Embryonic facial prominence (tissue), 1 donor: ENCODE results near the gene DMAC2L.
"Not testable (repeated sequence)": the region's sequence is repeated elsewhere in the genome, so short reads cannot be mapped to it uniquely, and the experiment has no call there.

Source experiments
- DNase-seq: peaks from one replicate; pipeline ENCODE4 v3.0.0-alpha.2; 2016; ENCODE audit errors: extremely low spot score

Gene DMAC2L

DNA sequence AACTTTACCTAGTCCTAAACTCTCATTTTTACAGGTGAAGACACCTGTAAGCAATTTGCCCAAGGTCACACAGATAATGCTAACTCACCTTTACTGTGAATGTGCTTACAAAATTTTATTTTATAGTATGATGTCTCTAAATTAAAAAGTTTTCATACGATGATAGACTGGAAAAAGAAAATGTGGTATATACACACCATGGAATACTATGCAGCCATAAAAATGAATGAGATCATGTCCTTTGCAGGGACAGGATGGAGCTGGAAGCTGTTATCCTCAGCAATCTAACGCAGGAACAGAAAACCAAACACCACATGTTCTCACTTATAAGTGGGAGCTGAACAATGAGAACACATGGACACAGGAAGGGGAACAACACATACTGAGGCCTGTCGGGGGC, 44.2 kb downstream of the DMAC2L start:
- not testable (repeated sequence) for DNase-seq

DNA sequence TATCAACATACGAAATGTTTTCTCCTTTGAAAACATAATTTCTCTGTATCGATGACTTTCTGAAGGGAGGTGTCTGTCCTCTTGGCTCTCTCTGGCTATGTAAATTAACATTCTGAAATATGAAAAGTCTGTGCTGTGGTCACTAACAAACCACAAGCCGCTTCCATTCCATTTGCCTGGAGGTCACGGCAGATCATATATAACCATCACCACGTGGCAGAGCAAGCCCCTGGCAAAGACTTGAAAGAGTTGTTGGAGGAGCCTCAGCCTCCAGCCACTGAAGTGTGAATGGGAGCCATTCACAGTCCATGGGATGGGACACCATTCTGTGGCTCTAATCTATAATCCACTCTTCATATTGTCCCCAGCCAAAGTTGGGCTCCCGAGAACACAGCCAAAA, 45.0 kb downstream of the DMAC2L start:
- DNase-seq: no peak

DNA sequence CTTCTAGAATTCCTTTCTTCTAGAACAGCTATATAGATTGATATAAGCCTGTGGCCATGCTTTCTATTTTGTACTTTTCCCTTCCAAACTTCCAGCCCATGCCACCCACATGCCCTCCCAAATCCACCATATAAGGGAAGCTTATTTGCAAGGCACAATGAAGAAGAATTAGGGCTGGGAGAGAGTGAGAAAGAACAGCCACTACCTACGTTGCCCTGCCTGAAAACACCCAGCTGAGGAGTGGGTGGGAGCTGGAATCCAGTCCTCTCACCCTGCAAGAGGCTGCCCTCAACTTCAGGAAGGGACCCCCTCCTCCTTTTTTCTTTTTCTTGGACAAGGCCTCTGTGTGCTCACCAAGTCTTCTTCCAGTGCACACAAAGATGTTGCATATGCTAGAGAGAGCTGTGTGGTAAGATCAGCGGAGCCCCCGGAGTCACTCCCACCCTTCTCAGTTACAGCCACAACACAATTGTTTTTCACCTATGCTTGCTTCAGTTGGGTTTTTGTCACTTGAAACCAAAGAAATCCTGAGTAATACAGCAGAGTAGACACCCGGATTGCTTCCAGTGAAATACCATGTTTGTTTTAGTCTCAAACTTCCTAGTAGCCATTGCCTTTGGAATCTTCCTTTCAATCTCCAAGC, 45.8 kb downstream of the DMAC2L start:
- no peak for DNase-seq

DNA sequence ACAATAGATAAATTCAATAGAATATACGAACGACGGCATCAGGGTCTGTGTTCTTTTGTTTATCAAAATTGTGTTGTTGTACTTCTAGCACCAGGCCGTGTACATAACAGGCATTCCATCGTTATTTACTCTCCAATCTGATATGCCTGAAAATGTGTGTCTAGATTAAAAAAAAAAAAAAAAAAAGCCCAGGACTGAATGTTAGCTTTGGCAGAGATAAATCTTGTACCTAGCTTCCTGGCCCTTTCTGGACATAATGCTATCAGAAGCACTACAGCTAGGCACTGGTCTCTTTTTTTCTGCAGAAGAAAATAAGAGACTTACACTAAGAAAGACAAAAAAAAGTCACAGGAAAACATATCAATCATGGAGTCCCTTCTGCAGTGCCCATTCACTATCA, 47.5 kb downstream of the DMAC2L start:
- DNase-seq: no peak

DNA sequence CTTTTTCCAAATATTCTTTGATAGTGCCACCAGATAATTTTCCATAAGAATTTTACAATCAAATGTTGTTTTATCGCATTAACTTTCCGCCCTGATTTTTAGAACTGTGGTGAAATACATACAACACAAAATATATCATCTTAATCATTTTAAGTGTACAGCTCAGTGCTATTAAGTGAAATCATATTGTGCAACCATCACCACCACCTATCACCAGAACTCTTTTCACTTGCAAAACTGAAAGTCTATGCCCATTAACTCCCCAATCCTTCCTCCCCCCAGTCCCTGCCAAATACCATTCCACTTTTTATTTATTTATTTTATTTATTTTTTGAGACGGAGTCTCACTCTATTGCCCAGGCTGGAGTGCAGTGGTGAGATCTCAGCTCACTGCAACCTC, 48.0 kb downstream of the DMAC2L start:
- DNase-seq: no peak

DNA sequence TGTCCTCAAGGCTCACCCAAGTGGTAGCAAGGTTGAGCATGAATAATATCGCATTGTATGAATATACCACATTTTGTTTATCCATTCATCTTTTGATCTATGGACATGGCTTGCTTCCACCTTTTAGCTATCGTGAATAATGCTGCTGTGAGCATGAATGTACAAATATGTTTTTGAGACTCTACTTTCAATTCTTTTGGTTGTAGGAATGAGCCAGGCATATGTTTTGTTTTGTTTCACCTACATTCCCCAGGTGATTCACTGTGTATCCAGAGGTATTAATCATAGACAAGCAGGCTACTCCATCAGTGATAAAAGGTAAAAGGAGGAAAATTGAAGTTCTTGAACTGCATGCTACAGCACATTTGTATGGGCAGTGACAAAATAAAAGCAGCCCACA, 48.7 kb downstream of the DMAC2L start:
- DNase-seq: no peak

DNA sequence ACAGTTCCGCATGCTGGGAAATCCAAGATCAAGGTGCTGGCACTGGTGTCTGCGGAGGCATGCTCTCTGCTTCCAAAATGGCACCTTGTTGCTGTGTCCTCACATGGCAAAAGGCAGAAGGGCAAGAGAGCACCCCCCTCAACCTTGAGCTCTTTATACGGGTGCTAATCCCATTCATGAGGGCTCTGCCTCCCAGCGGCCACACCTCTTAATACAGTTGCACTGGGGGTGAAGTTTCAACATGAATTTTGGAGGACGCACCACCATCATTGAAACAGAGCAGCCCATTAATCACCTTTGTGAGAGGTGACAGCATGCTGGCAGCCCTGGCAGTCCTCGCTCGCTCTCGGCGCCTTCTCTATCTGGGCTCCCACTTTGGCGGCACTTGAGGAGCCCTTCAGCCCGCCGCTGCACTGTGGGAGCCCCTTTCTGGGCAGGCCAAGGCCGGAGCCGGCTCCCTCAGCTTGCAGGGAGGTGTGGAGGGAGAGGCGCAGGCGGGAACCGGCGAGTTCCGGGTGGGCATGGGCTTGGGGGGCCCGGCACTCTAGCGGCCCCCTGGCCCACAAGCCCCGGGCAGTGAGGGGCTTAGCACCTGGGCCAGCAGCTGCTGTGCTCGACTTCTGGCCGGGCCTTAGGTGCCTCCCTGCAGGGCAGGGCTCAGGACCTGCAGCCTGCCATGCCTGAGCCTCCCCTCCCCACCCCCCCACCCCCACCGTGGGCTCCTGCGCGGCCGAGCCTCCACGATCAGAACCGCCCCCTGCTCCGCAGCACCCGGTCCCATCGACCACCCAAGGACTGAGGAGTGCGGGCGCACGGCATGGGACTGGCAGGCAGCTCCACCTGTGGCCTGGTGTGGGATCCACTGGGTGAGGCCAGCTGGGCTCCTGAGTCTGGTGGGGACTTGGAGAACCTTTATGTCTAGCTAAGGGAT, 49.6 kb downstream of the DMAC2L start:
- not testable (repeated sequence) for DNase-seq

DNA sequence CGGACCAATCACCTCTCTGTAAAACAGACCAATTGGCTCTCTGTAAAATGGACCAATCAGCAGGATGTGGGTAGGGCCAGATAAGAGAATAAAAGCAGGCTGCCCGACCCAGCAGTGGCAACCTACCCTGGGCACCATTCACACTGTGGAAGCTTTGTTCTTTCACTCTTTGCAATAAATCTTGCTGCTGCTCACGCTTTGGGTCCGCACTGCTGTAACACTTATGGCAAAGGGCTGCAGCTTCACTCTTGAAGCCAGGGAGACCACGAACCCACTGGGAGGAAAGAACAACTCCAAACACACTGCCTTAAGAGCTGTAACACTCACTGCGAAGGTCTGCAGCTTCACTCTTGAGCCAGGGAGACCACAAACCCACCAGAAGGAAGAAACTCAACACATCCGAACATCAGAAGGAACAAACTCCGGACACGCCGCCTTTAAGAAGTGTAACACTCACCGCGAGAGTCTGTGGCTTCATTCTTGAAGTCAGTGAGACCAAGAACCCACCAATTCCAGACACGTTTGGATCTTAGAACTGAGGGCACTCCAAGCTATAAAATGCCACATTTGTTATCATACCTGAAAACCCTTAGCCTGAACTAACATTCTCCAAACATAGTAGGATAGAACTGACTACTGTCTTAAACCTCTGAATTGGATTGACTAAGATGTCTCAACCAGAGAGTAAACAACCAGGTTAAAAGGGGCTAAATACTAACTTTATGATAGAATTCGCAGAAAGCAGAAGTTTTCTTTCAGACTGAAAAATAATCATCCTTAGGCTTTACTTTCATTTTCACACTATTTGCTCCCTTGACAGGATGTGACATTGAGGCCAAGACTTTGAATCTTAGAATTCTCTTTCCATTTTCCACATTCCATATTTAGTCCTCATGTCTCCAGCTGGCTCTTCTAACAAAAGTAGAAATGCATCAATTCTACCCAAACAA, 50.9 kb downstream of the DMAC2L start:
- no peak for DNase-seq

DNA sequence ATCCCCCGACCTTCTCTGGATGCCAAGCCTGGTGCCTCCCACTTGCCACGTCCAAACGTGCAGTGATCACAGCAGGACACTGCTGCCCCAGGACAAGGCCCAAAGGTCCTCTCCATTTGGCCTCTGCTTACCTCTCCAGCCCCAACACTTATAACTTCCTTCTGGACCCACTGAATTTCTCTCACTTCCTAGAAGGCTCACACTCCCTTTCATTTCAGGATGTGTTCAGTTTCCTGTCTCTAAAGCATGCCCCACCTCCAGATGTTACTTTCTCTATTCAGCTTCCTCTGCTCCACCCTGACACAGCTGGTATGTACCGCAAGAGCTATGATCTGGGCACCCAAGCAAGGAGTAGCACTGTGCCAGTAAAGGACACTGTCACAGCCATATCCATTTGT, 51.6 kb downstream of the DMAC2L start:
- no peak for DNase-seq

DNA sequence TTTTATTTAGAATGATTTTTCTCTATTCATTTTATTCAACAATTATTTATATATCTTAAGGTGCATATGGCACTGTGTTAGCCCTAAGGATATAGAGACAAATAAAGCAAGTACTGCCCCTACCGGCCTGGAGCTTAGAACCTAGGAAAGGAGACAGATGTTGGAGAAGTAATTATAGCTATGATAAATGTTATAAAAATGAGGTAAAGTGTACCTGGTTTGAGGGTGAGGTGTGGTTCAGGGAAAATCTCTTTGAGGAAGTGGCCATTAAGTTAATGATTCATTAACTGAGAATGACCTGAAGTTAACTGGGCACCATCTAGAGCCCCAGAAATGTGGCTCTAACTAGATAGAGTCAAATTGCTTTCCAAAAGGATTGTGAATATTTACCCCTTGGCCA, 52.7 kb downstream of the DMAC2L start:
- DNase-seq: no peak

DNA sequence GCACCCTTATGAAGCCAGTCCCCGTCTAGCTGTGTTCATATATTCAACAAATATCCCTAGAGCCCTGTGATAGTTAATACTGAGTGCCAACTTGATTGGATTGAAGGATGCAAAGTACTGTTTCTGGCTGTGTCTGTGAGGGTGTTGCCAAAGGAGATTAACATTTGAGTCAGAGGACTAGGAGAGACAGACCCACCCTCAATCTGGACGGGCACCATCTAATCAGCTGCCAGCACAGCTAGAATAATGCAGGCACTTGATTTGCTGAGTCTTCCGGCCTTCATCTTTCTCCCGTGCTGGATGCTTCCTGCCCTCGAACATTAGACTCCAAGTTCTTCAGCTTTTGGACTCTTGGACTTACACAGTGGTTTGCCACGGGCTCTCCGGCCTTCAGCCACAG, 53.4 kb downstream of the DMAC2L start:
- not testable (repeated sequence) for DNase-seq

DNA sequence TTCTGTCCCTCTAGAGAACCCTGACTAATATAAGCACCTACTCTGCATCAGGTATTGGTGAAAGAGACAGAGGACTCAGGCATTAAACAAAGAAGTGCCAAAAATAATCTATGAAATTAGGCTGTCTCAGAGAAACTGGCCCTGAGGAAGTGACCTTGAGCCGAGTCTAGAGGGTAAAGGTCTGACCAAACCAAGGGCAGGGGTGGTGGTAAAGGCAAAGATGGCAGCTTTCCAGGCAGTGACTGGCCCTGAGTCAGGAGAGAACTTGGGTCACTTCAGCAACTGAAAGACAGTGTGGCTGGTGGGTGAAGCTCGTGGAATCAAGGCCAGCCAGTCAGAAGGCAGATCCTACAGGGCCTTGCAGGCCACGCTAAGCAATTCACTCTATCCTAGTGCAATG, 54.0 kb downstream of the DMAC2L start:
- no peak for DNase-seq

DNA sequence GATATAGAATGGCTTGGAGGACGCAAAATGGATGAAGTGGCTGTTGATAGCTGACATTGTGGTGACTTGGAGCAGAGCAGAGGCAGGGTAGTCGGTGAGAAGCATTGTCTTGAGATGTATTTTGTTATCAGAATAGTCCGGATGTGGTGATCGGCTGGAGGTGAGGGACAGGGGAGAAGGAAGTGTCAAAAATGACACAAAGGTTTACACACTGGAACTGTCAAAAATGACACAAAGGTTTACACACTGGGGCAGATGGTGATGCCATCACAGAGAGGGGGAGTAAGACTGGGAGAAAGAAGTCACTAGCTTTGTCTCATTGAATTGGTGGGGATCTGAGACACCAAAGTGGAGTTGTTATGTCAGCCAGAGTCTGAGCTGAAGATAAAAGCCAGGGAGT, 54.5 kb downstream of the DMAC2L start:
- no peak for DNase-seq

DNA sequence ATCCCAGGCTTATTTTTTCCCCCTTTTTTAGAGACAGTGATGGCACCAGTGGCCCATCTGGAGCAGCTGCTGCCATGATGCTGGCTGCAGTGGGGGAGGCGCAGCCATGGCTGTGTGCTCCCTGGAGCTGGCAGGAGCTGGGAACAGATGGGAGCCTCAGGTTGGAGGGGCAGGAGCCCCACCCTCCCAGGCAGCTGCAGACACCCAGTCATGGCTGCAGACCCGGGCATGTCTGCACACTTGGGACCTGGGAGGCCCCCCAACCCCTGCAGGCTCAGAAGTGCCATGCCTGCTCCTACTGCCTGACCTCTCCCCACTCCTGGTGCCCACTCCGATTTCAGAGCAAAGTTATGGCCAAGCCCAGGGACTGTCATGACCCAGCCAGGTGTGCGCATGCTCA, 59.4 kb downstream of the DMAC2L start:
- DNase-seq: no peak

DNA sequence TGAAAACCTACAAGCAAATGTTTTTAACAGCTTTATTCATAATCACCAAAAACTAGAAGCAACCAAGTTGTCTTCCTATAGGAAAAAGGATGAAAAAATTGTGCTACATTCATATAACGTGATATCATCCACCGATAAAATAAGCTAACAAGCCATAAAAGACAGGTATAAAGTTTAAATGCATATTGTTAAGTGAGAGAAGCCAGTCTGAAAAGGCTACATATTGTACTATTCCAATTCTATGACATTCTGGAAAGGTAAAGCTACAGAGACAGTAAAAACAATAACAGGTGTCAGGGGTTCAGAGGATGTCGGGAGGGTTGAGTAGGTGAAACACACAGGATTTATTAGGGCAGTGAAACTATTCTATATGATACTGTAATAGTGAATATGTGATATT, 61.8 kb downstream of the DMAC2L start:
- no peak for DNase-seq

DNA sequence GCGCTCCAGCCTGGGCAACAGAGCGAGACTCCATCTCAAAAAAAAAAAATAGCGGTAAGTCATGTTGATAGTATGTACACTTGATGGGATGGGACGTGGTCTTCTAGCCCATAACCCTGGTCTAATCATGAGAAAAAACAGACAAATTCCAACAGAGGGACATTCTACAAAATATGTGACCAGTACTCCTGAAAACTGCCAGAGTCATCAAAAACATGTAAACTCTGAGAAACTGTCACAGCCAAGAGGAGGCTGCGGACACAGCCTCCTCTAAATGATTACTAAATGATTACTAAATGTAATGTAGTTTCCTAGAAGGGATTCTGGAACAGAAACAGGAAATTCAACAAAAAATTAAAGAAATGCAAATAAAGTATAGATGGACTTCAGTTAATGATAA, 63.6 kb downstream of the DMAC2L start:
- DNase-seq: no peak
